ENCODE data around the gene RASA2. TPM values are rescaled to one million over a fixed set of nuclear protein-coding genes. Genes with fewer than 3 reads are reported as not detected.

The RASA2 gene
- total RNA-seq, 2 experiments from 2014 or later, result 34.7 to 35.0 TPM

GRCh38 chr3:141552440-141552991 is 65.7 kb downstream of the RASA2 start:
- peak overlapping the region; percentile 2 for H3K4me3 Mint-ChIP-seq

GRCh38 chr3:141553055-141553454 is 66.2 kb downstream of the RASA2 start:
- ChIA-PET CTCF (interaction anchor here (0.7 to 3.4 kb wide), 15 partner anchors 8 to 148 kb away, joined by 3 to 34 read pairs (median 7); partner anchors contain the start of gene RASA2), POLR2A (interaction anchor here (1.3 to 4.3 kb wide), 7 partner anchors 11 to 65 kb away, joined by 4 to 61 read pairs (median 12); partner anchors contain the start of gene RASA2)
- no peak for DNase-seq
- H3K4me3 Mint-ChIP-seq, result peak overlapping the region; percentile 2
- H3K4me1 Mint-ChIP-seq (ENCODE audit: low read depth), result peaks cover 59% of the 10 kb centered on the region
- peak overlapping the region; percentile 84 for H3K27ac Mint-ChIP-seq
- peaks cover 11% of the 10 kb centered on the region for H3K9me3 Mint-ChIP-seq
- H3K27me3 Mint-ChIP-seq, result no peaks in the 10 kb centered on the region
- intact Hi-C loops (cut with micrococcal nuclease), result loop anchor here (1.0 to 2.0 kb wide), 6 partner anchors 23 to 246 kb away; no protein-coding TSS in a partner anchor
- peaks cover 33% of the 10 kb centered on the region for H3K36me3 Mint-ChIP-seq

More at GRCh38 chr3:141552440-141552991, 65.7 kb downstream of the RASA2 start:
- ChIA-PET POLR2A (interaction anchor here (1.3 to 4.3 kb wide), 7 partner anchors 10 to 65 kb away, joined by 4 to 61 read pairs (median 12); partner anchors contain the start of gene RASA2), CTCF (interaction anchor here (0.7 to 3.4 kb wide), 15 partner anchors 8 to 147 kb away, joined by 3 to 34 read pairs (median 7); partner anchors contain the start of gene RASA2)
- Mint-ChIP-seq H3K27me3 (no peaks in the 10 kb centered on the region), H3K36me3 (peaks cover 38% of the 10 kb centered on the region), H3K27ac (peak overlapping the region; percentile 84), H3K9me3 (peaks cover 17% of the 10 kb centered on the region), H3K4me1 (ENCODE audit: low read depth) (peaks cover 64% of the 10 kb centered on the region)
- DNase-seq, result no peak
- intact Hi-C loops (cut with micrococcal nuclease), result loop anchor here (1.0 to 2.0 kb wide), 4 partner anchors 10 to 246 kb away; no protein-coding TSS in a partner anchor

- peak; percentile 56 for DNase-seq
- Mint-ChIP-seq H3K27me3 (no peaks in the 10 kb centered on the region), H3K4me1 (ENCODE audit: low read depth) (peaks cover 46% of the 10 kb centered on the region), H3K4me3 (no peak overlapping the region), H3K27ac (peak overlapping the region; percentile 39), H3K36me3 (peaks cover 17% of the 10 kb centered on the region), H3K9me3 (no peaks in the 10 kb centered on the region)
- intact Hi-C loops (cut with micrococcal nuclease), result no loop called here
- ChIA-PET POLR2A (interaction anchor here (0.6 to 1.8 kb wide), 6 partner anchors 13 to 69 kb away, joined by 5 to 18 read pairs (median 8); partner anchors contain the start of gene RASA2), CTCF (interaction anchor here (0.9 to 2.3 kb wide), 5 partner anchors 57 to 319 kb away, joined by 4 to 10 read pairs (median 4); no protein-coding TSS in a partner anchor)
Observed at GRCh38 chr3:141556034-141556433, 69.2 kb downstream of the RASA2 start.

- H3K9me3 Mint-ChIP-seq, result no peaks in the 10 kb centered on the region
- CTCF ChIA-PET, result interaction anchor here (0.6 to 6.7 kb wide), 13 partner anchors 66 to 1070 kb away, joined by 3 to 173 read pairs (median 4); no protein-coding TSS in a partner anchor
- intact Hi-C loops (cut with micrococcal nuclease), result no loop called here
- H3K4me3 Mint-ChIP-seq, result no peak overlapping the region
- H3K27ac Mint-ChIP-seq, result no peak overlapping the region
- DNase-seq, result no peak
- H3K4me1 Mint-ChIP-seq (ENCODE audit: low read depth), result peaks cover 31% of the 10 kb centered on the region
- POLR2A ChIA-PET, result interaction anchor here (1.4 to 1.8 kb wide), 2 partner anchors 13 to 71 kb away, joined by 4 to 7 read pairs; no protein-coding TSS in a partner anchor
- H3K27me3 Mint-ChIP-seq, result no peaks in the 10 kb centered on the region
- H3K36me3 Mint-ChIP-seq, result peaks cover 17% of the 10 kb centered on the region
Observed at GRCh38 chr3:141557961-141558706, 71.3 kb downstream of the RASA2 start.

GRCh38 chr3:141561426-141562034 is 74.7 kb downstream of the RASA2 start:
- peaks cover 25% of the 10 kb centered on the region for H3K4me1 Mint-ChIP-seq (ENCODE audit: low read depth)
- peaks cover 28% of the 10 kb centered on the region for H3K36me3 Mint-ChIP-seq
- intact Hi-C loops (cut with micrococcal nuclease), result loop anchor here (1.0 kb wide), 2 partner anchors 87 to 101 kb away; no protein-coding TSS in a partner anchor

GRCh38 chr3:141564241-141564640 is 77.4 kb downstream of the RASA2 start:
- ChIA-PET POLR2A (no interaction called here), CTCF (interaction anchor here (1.0 to 4.6 kb wide), 3 partner anchors 90 to 104 kb away, joined by 3 to 38 read pairs (median 3); no protein-coding TSS in a partner anchor)
- peaks cover 23% of the 10 kb centered on the region for H3K4me1 Mint-ChIP-seq (ENCODE audit: low read depth)
- no peak overlapping the region for H3K27ac Mint-ChIP-seq
- intact Hi-C loops (cut with micrococcal nuclease), result no loop called here
- no peak overlapping the region for H3K4me3 Mint-ChIP-seq
- no peak for DNase-seq
- peaks cover 28% of the 10 kb centered on the region for H3K36me3 Mint-ChIP-seq
- H3K27me3 Mint-ChIP-seq, result no peaks in the 10 kb centered on the region
- H3K9me3 Mint-ChIP-seq, result no peaks in the 10 kb centered on the region

More at GRCh38 chr3:141561426-141562034, 74.7 kb downstream of the RASA2 start:
- POLR2A ChIA-PET, result interaction anchor here (1.5 kb wide), 1 partner anchor 74 kb away, joined by 4 read pairs; the partner anchor contains the start of gene RASA2
- CTCF ChIA-PET, result interaction anchor here (0.5 to 6.7 kb wide), 33 partner anchors 8 to 330 kb away, joined by 3 to 173 read pairs (median 5); partner anchors contain the start of gene PXYLP1
- H3K9me3 Mint-ChIP-seq, result no peaks in the 10 kb centered on the region
- no peak overlapping the region for H3K4me3 Mint-ChIP-seq
- DNase-seq, result no peak
- no peaks in the 10 kb centered on the region for H3K27me3 Mint-ChIP-seq
- H3K27ac Mint-ChIP-seq, result peak overlapping the region; percentile 40

DNA sequence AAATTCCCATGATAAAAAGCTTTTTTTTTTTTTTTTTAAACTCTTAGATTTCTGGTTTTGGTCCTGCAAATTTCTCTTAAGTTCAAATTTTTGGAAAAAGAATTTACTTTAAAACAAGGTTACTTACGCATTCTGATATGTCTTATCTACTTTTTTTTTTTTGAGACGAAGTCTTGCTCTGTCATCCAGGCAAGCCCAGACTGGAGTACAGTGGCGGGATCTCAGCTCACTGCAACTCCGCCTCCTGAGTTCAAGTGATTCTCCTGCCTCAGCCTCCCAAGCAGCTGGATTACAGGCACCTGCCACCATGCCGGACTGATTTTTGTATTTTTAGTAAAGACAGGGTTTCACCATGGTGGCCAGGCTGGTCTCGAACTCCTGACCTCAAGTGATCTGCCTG is 83.2 kb downstream of the RASA2 start:
- CTCF ChIA-PET, result interaction anchor here (0.6 to 1.5 kb wide), 8 partner anchors 9 to 305 kb away, joined by 3 to 10 read pairs (median 3); no protein-coding TSS in a partner anchor
- Mint-ChIP-seq H3K36me3 (peaks cover 19% of the 10 kb centered on the region), H3K9me3 (no peaks in the 10 kb centered on the region), H3K27me3 (no peaks in the 10 kb centered on the region), H3K4me3 (no peak overlapping the region), H3K27ac (no peak overlapping the region), H3K4me1 (ENCODE audit: low read depth) (peaks cover 8% of the 10 kb centered on the region)
- DNase-seq, result no peak
- intact Hi-C loops (cut with micrococcal nuclease), result loop anchor here (10.0 kb wide), 2 partner anchors 75 to 345 kb away; no protein-coding TSS in a partner anchor
- POLR2A ChIA-PET, result no interaction called here

- Mint-ChIP-seq H3K27me3 (no peaks in the 10 kb centered on the region), H3K4me1 (ENCODE audit: low read depth) (peaks cover 15% of the 10 kb centered on the region), H3K36me3 (peaks cover 32% of the 10 kb centered on the region), H3K4me3 (peak overlapping the region; percentile 5), H3K27ac (peak overlapping the region; percentile 53), H3K9me3 (no peaks in the 10 kb centered on the region)
- ChIA-PET POLR2A (no interaction called here), CTCF (interaction anchor here (0.6 to 3.4 kb wide), 4 partner anchors 105 to 802 kb away, joined by 3 to 15 read pairs (median 4); no protein-coding TSS in a partner anchor)
- intact Hi-C loops (cut with micrococcal nuclease), result loop anchor here (5.0 to 10.0 kb wide), 3 partner anchors 69 to 339 kb away; partner anchors contain the start of gene RNF7
- no peak for DNase-seq
Observed at GRCh38 chr3:141575879-141576743, 89.3 kb downstream of the RASA2 start.

GRCh38 chr3:141576744-141577052 is 89.9 kb downstream of the RASA2 start:
- no peak overlapping the region for H3K27ac Mint-ChIP-seq
- no peak for DNase-seq
- H3K27me3 Mint-ChIP-seq, result no peaks in the 10 kb centered on the region
- ChIA-PET CTCF (interaction anchor here (0.6 to 3.4 kb wide), 5 partner anchors 10 to 801 kb away, joined by 3 to 15 read pairs (median 4); no protein-coding TSS in a partner anchor), POLR2A (no interaction called here)
- intact Hi-C loops (cut with micrococcal nuclease), result loop anchor here (5.0 to 10.0 kb wide), 3 partner anchors 68 to 338 kb away; partner anchors contain the start of gene RNF7
- H3K36me3 Mint-ChIP-seq, result peaks cover 30% of the 10 kb centered on the region
- H3K4me1 Mint-ChIP-seq (ENCODE audit: low read depth), result peaks cover 15% of the 10 kb centered on the region
- no peaks in the 10 kb centered on the region for H3K9me3 Mint-ChIP-seq
- H3K4me3 Mint-ChIP-seq, result no peak overlapping the region

DNA sequence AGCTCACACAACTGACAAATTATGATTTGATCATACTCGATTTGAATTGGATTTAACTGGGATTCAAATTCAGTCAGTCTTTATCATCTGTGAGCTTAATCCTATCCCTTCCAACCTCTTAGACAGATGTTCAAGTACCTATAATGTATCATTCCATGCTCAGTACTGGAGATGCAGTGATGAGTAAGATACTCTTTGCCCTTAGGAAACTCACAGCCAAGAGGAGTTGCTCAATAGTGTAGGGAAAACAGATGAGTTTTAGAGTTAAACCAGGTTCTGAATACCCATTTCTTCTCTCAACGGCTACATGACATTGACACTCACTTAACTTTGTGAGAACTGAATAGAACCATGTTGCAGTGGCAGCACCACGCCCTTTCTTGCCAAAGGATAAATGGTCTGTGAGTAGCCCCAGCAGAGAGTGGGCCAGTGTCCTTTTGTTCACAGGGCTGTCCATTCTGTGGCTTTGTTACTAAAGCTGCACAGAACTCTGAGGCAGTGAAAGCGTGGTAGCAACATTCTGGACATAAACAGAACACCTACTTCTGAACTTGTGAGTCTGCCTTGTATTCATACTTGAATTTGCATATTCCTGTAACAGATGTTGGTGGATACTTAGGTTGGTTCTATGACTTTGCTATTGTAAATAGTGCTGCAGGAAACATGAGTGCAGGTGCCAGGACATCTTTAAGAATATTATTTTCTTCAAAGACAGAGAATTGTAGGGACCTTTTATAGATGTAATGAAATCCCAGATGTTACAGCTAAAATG is 91.6 kb downstream of the RASA2 start:
- H3K27me3 Mint-ChIP-seq, result no peaks in the 10 kb centered on the region
- H3K36me3 Mint-ChIP-seq, result peaks cover 31% of the 10 kb centered on the region
- H3K4me1 Mint-ChIP-seq (ENCODE audit: low read depth), result peaks cover 15% of the 10 kb centered on the region
- ChIA-PET POLR2A (interaction anchor here (0.9 kb wide), 1 partner anchor 16 kb away, joined by 3 read pairs; no protein-coding TSS in a partner anchor), CTCF (interaction anchor here (1.0 to 2.0 kb wide), 4 partner anchors 8 to 124 kb away, joined by 3 to 7 read pairs (median 5); no protein-coding TSS in a partner anchor)
- no peak for DNase-seq
- no peak overlapping the region for H3K27ac Mint-ChIP-seq
- no peaks in the 10 kb centered on the region for H3K9me3 Mint-ChIP-seq
- no peak overlapping the region for H3K4me3 Mint-ChIP-seq
- intact Hi-C loops (cut with micrococcal nuclease), result loop anchor here (5.0 to 10.0 kb wide), 3 partner anchors 66 to 336 kb away; partner anchors contain the start of gene RNF7
